NCI-H1436 (cell line): ENCODE data around the gene ADGRA1.
A peak's percentile ranks its signal among the peaks of the same experiment; 100 is the strongest.
"Not testable (repeated sequence)": the region's sequence is repeated elsewhere in the genome, so short reads cannot be mapped to it uniquely, and the experiment has no call there.

Experiments used
- DNase-seq: peaks from one replicate; lab custom pipeline; 2025; lab: John Stamatoyannopoulos, UW

Gene ADGRA1

DNA sequence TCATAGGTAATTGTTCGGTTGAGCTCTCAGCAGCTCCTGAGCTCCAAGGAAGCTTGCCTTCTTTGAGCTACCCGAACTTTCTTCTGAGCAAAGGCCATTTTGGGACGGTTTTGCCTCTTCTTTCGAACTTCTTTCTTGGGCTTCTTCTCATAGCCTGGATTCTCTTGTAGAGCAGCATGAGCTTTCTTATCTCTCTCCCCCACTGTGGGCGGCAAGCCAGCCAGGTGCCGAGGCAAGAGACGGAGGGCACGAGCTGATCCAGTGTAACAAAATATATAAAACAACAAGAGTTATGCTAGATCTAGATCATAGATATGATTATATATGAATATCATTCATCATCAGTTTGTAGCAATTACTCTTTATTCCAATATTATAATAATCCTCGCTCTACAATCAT lies 55.8 kb downstream of the ADGRA1 start:
- DNase-seq, result no peak

DNA sequence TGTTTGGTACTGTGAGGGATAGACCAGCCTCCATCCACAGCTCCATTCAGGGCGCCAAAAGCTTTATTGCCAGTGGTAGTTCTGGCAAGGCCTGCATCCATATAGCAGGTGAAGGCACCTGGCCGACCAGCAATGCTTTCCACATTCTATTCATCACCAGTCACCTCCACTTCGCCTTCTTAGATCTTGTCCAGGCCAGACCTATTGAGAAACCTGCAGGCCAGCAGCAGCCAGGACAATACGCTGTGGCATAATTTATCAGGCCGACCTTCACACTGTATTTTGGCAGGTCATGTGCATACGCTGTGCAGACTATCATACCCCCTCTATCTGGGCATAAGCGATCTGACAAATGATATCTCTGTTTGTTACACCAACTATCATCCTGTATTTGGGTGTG lies 57.0 kb downstream of the ADGRA1 start:
- no peak for DNase-seq

DNA sequence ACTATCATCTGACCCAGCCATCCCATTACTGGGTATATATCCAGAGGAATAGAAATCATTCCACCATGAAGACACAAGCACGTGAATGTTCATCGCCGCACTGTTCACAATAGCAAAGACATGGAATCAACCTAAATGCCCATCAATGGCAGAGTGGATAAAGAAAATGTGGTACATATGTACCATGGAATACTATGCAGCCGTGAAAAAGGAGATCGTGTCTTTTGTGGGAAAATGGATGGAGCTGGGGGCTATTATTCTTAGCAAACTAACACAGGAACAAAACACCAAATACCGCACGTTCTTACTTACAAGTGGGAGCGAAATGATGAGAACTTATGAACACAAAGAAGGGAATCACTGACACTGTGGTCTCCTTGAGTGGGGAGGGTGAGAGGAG lies 62.5 kb downstream of the ADGRA1 start:
- no peak for DNase-seq

- no peak for DNase-seq
These were observed 62.9 kb downstream of the ADGRA1 start for GRCh38 chr10:133150656-133151055.

DNA sequence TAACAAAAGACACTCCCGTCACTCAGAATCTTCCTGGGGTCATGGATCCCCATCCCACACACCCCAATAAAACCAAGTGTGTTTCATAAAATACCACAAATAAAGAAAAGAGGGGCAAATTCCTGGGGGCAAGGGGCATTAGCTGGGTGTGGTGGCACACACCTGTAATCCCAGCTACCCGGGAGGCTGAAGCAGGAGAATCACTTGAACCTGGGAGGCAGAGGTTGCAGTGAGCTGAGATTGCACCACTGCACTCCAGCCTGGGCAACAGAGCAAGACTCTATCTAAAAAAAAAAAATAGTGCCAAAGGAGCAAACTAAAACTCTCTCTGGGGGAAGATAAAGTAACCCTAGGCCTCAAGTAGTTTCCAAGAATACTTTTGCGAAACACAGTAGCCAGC lies 63.3 kb downstream of the ADGRA1 start:
- not testable (repeated sequence) for DNase-seq

DNA sequence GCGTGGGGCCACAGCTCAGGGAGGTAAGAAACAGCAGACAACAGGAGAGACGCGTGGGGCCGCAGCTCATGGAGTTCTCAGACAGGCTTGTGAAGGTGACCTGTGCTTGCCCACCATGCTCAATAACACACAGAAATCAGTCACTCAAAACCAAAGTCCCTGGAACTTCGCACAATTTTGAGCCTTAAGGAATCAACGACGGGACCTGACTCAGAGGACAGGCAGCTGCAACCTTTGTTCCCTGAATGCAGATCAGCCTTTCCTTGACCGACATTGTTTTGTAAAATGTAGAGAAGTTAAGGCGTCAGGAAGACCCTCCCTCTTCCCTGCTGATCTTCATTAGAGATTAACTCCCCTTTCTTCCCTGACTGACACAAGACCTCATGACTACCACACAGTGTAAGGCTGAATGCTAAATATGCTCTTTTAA lies 63.8 kb downstream of the ADGRA1 start:
- DNase-seq, result no peak

GRCh38 chr10:133154411-133154810 lies 66.7 kb downstream of the ADGRA1 start:
- no peak for DNase-seq

- DNase-seq, result no peak
These were observed 67.5 kb downstream of the ADGRA1 start for GRCh38 chr10:133154996-133155778.

GRCh38 chr10:133156674-133157579 lies 69.2 kb downstream of the ADGRA1 start:
- no peak for DNase-seq

DNA sequence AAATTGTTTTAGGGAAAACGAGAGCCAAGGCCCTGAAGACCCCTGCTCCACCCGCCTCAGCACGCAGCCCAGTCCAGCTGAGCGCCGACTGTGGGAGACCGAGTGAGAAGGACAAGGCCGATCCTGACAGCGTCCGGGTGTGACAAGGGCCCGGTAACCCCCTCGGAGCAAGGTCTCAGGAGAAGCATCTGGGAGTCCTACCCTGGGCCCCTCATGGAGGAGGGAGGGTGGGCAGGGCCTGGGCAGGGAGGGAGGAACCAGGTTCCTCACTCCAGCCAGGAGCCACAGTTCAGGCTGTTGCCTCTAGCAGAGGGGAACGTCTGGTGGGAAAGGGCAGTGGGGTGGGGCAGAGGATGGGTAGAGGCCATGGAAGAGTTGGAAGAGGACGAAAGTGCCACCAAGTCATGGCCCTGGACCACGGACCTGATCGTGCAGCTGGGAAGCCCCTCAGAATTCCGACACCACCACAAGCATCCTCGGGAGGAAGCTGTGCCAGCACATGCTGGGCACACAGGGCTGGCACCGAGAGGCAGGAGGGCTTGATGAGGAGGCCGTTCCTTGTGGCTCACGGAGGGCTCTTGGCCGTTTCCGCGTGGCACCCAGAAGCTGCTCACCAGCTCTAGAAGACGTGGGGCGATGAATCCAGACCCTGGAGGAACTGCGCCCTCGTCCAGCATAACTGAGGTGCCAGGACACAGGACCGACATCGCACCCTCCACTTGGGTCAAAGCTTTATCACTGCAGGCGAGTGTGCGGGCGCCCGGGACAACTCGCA lies 70.1 kb downstream of the ADGRA1 start:
- no peak for DNase-seq

DNA sequence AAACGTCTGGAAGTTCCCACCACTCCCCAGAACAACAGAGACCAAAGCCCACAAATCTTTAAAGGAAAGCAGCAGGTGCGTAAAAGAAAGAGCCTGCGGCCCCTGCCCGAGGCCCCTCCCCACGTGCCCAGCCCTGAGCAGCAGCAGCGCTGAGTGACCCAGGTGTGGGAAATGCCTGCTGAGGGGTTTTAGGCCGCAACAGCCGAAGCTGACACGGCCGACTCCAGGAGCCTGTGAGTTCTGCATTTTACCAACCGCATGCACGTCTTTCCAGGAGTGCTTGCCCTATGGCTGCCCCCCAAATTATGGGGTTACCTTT lies 70.7 kb downstream of the ADGRA1 start:
- no peak for DNase-seq

DNA sequence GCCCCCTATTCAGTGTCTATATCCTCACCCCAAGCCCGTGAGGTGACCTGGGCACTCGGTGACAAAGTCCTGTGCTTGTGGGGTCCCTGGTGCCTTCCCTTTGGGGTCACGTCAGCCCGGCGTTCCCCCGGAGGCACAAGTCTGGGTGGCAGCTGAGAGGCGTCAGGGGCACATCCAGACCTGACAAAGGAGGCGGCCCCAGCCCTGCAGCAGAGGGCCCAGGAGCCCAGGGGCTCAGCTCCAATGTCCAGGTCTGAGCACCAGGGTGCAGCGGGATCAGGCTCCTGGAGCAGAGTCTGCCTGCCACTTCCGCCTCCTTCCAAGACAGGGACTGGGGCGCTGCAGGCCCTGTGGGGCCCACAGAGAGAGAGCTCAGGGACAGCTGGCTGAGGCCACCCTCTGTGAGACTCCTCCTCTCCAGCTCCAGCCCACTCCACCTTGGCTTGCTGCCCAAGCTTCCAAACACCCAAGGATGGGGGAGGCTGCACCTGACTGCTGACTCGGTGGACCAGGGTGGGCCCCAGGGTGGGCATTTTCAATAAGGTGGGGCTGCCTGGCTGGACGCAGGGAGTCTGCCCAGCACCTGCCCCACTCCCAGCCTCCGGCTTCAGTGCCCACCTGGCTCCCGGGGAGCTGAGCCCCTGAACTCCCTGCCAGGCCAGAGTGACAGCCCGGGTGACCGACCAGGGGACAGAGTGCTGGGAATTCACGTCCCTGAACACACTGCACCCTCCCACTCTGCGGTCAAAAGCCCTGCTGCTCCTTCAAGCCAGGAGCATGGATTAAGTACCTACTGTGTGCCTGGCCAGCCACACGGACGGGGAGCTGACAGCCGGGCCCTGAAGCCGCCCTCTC lies 71.3 kb downstream of the ADGRA1 start:
- no peak for DNase-seq

DNA sequence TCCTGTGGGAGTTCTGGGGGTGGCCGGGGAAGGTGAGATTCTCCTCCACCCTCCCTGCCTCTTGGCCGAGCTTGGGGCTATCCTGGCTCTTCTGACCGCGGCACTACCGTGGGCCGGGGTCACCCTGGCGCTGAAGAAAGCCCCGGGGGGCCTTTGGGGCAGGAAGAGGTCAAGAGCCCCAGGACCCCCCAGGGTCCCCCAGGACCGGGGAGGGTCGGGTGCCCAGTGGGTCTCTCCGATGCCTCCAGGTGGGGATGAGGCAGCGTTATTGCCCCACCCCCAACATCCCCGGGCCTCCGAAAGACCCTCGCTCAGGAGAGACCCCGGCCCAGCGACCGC lies 71.9 kb downstream of the ADGRA1 start:
- DNase-seq, result no peak

GRCh38 chr10:133159950-133160825 lies 72.5 kb downstream of the ADGRA1 start, which contains the start of gene KNDC1:
KNDC1 (plus strand) TSS chr10:133160219; CDS start chr10:133160468, 249 bp downstream.
- DNase-seq, result peak; percentile 17

DNA sequence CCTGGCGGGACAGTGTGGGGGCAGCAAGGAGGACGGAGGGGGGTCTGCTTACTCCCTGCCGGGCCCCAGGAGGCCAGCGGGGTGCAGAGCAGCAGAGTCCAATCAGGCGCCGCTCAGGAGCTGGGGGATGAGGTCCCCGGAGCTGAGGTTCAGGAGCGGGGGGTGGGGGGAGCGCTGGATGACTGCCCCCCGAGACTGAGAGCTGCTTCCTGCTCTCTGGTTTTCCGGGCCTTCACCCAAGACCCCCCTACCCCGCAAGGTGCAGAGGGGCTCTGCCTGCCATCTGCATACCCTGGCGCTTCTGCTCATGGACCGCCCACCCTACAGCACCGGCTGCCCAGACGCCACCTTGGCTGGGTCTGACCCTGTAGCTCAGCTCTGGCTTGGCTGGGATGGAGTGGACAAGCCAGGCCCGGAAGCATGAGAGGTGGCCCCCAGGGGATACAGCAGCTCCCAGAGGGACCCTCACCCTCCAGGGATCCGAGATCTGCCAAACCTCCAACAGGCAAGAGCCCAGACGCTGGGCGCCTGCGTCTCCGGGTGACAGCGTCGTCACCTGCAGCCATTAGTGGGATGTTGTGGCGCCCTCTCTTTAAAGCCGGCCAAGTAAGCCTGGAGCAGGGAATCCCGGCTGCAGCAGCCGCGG lies 73.2 kb downstream of the ADGRA1 start:
- DNase-seq, result no peak

GRCh38 chr10:133161486-133162109 lies 73.9 kb downstream of the ADGRA1 start:
- no peak for DNase-seq

DNA sequence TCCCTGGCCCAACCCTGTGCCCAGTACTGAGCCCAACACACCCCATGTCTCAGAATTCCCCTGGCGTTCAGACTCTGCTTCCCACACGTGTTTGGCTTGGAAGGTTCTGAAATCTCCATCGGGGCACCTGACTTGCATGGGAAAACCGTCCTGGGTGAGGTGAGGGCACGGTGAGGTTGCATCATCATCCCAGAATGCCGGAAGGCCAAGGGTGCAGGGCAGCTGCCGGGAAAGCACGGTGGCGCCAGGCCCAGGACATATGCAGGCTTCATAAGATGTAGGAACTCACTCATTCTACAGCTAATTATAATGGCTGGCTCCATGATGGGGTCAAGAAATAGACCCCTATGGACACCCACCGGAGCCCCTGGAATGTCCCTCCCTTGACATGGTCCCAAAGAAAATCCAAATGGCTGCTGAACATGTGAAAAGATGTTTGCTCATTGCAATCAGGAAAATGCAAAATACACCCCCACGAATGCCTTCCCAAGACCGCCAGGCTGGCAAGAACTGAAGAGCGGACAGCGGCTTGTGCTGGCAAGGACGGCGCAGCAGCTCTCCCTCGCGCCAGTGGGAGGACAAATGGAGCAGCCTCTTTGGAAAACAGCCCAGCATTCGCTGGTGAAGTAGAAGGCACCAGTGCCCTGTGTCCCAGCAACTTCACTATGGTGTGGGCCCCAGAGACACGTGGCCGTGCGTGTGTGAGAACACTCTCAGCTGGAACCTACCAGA lies 74.6 kb downstream of the ADGRA1 start:
- no peak for DNase-seq

GRCh38 chr10:133162910-133163856 lies 75.5 kb downstream of the ADGRA1 start:
- no peak for DNase-seq
